ES-I3 (cell line): ENCODE measurements around the gene NR1D1.
A peak's percentile ranks its signal among the peaks of the same experiment; 100 is the strongest.

ENCODE experiments used
- H3K36me3 ChIP-seq: 2 replicates; pipeline ENCODE4 v1.6.1; 2013; ENCODE audit warnings: mild to moderate bottlenecking, low read length, control low read depth, moderate library complexity; ENCODE audit not compliant: insufficient read depth
- H3K4me1 ChIP-seq: 2 replicates; pipeline ENCODE4 v1.6.1; 2013; ENCODE audit warnings: mild to moderate bottlenecking, control low read depth, low read length; ENCODE audit not compliant: insufficient read depth
- H3K9ac ChIP-seq: 2 replicates; pipeline ENCODE4 v1.6.1; 2013; ENCODE audit warnings: low read depth, mild to moderate bottlenecking, low read length, moderate library complexity
- H3K9me3 ChIP-seq: 2 replicates; pipeline ENCODE4 v1.6.1; 2013; ENCODE audit warnings: mild to moderate bottlenecking, low read length, moderate library complexity; ENCODE audit not compliant: control insufficient read depth, insufficient read depth

The NR1D1 gene

GRCh38 chr17:40068917-40069750 lies 31.3 kb downstream of the NR1D1 start:
- peak overlapping the region; percentile 41; the same call in 1 of the 2 replicates for H3K9ac ChIP-seq
- H3K4me1 ChIP-seq, result peaks cover 51% of the 10 kb centered on the region
- H3K36me3 ChIP-seq, result no peaks in the 10 kb centered on the region
- H3K9me3 ChIP-seq, result no peaks in the 10 kb centered on the region

- Histone ChIP-seq H3K4me1 (peaks cover 57% of the 10 kb centered on the region), H3K36me3 (no peaks in the 10 kb centered on the region), H3K9me3 (no peaks in the 10 kb centered on the region), H3K9ac (peak overlapping the region; percentile 41; the same call in 1 of the 2 replicates)
Measured at GRCh38 chr17:40068584-40068916, 31.8 kb downstream of the NR1D1 start.

GRCh38 chr17:40068129-40068581 lies 32.2 kb downstream of the NR1D1 start:
- Histone ChIP-seq H3K4me1 (peaks cover 57% of the 10 kb centered on the region), H3K9me3 (no peaks in the 10 kb centered on the region), H3K36me3 (no peaks in the 10 kb centered on the region), H3K9ac (peak overlapping the region; percentile 41; the same call in 1 of the 2 replicates)

DNA sequence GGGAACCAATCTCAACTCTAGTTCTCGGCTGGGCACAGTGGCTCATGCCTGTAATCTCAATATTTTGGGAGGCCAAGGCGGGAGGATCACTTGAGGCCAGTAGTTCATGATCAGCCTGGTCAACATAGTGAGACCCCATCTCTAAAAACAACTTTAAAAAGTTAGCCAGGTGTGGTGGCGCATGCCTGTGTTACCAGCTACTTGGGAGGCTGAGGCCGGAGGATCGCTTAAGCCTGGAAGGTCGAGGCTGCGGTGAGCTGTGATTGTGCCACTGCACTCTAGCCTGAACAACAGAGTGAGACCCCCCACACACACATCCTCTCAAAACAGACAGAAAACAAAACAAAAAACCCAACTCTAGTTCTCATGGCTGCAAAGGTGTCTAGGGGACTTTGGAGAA lies 32.7 kb downstream of the NR1D1 start:
- H3K4me1 ChIP-seq, result peaks cover 57% of the 10 kb centered on the region
- H3K36me3 ChIP-seq, result no peaks in the 10 kb centered on the region
- H3K9me3 ChIP-seq, result no peaks in the 10 kb centered on the region
- H3K9ac ChIP-seq, result no peak overlapping the region

- Histone ChIP-seq H3K9ac (no peak overlapping the region), H3K4me1 (peaks cover 53% of the 10 kb centered on the region), H3K9me3 (no peaks in the 10 kb centered on the region), H3K36me3 (no peaks in the 10 kb centered on the region)
Measured at GRCh38 chr17:40065769-40066510, 34.4 kb downstream of the NR1D1 start.

DNA sequence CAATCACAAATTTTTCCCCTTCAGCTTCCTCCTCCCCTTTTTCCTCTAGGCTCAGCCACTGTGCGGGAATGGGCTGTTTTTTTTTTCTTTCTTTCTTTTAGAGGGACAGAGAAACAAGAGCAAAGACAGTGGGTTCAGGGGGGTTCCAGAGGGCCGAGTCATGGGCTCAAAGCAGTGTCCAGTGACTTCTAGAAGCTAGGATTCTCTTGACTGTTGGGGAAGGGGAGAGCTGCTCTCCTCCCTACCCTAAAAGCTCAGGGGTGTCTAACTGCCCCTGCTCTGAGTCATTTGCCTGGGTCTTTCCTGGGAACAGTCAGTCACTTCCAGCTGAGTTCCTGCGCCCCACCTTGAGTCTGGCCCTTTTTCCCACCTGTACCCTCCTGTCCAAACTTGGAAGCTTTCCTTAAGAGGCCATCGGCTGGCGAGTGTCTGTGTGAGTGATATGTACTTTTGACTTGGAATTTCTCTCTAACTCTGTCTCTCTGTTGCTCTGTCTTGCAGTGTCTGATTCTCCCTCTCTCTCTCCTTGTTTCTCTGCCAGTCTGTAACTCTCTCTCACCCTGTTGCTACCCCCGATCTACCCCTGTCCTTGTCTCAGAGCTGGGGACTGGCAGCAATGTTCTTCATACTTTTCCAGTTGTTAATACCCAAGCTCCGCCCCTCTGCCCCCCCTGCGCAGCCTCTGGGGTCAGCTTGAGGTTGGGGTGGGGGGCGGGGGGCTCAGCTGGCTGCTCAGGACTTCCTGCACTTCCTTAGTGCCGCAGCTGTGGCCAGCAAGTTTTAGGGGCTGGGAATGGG lies 35.2 kb downstream of the NR1D1 start:
- Histone ChIP-seq H3K9ac (peak overlapping the region; percentile 29), H3K36me3 (no peaks in the 10 kb centered on the region), H3K9me3 (no peaks in the 10 kb centered on the region), H3K4me1 (peaks cover 50% of the 10 kb centered on the region)

DNA sequence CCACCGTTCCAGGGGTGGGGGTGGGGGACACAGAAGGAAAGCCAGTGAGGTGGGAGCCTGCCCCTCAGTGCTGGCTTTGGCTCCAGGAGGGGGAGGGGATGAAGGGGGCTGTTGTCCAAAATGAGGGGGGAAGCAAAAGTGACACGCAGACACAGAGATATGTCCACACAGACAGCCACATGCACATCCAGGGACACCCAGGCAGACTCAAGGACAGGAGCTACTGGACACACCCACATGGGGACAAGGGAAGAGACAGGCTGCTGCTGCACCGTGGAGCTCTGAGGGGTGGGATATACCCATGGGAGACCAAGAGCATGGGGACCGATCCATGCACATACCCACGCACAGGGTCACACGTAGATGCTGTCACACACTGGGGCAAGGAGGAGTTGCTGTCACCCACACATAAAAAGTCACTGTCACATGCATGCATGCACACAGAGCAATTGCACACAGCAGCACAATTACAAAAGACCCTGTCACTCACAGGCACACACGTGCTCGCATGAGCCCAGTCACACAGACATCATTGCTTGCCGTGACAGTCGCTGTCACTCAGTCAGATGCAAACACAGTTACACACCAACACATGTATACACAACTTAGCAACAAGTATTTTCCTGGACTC lies 36.4 kb downstream of the NR1D1 start:
- Histone ChIP-seq H3K4me1 (peaks cover 40% of the 10 kb centered on the region), H3K36me3 (no peaks in the 10 kb centered on the region)

DNA sequence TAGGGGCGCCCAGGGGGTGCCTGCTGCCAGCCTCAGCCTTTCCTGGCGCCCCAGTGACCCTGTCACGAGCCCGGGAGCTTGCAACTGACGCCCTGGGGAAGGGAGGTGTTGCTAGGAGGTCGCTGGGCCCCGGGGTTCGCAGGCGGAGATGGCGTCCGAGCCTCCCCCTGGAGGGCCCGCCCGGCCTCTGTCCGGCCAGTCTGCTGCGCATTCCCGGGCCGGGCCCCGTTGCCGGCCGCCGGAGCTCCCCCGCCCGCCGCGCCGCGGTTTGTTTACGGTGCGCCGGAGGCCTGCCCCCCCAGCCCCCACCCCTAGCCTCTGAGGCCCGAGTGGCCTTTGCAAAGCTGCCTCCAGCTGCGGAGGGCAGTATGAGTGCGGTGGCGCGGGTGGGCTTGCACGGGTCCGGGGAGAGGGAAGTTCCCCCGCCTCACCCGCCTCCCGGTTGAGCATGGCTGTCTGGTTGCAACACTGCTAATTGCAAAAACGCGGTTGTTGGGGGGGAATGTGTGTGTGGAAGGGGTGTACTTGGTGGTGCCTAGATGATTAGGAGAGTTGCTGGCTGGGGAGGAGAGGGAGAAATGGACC lies 37.1 kb downstream of the NR1D1 start:
- Histone ChIP-seq H3K9me3 (no peaks in the 10 kb centered on the region), H3K9ac (peak overlapping the region; percentile 83), H3K4me1 (peaks cover 35% of the 10 kb centered on the region), H3K36me3 (no peaks in the 10 kb centered on the region)

More for the DNA sequence above, 36.4 kb downstream of the NR1D1 start:
- Histone ChIP-seq H3K9me3 (no peaks in the 10 kb centered on the region), H3K9ac (peak overlapping the region; percentile 83; the same call in 1 of the 2 replicates)

- no peaks in the 10 kb centered on the region for H3K36me3 ChIP-seq
- H3K4me1 ChIP-seq, result peaks cover 32% of the 10 kb centered on the region
- no peaks in the 10 kb centered on the region for H3K9me3 ChIP-seq
- H3K9ac ChIP-seq, result peak within 1 kb of the TSS; percentile 83
Measured at GRCh38 chr17:40062329-40063186, 37.8 kb downstream of the NR1D1 start, which contains the start of gene THRA. TSS of gene THRA (plus strand) at chr17:40062965. CDS start at chr17:40074489, 11,524 bp downstream.

- H3K4me1 ChIP-seq, result peaks cover 32% of the 10 kb centered on the region
- H3K36me3 ChIP-seq, result no peaks in the 10 kb centered on the region
- no peaks in the 10 kb centered on the region for H3K9me3 ChIP-seq
- H3K9ac ChIP-seq, result no peak overlapping the region
Measured at GRCh38 chr17:40061609-40062038, 38.8 kb downstream of the NR1D1 start.

DNA sequence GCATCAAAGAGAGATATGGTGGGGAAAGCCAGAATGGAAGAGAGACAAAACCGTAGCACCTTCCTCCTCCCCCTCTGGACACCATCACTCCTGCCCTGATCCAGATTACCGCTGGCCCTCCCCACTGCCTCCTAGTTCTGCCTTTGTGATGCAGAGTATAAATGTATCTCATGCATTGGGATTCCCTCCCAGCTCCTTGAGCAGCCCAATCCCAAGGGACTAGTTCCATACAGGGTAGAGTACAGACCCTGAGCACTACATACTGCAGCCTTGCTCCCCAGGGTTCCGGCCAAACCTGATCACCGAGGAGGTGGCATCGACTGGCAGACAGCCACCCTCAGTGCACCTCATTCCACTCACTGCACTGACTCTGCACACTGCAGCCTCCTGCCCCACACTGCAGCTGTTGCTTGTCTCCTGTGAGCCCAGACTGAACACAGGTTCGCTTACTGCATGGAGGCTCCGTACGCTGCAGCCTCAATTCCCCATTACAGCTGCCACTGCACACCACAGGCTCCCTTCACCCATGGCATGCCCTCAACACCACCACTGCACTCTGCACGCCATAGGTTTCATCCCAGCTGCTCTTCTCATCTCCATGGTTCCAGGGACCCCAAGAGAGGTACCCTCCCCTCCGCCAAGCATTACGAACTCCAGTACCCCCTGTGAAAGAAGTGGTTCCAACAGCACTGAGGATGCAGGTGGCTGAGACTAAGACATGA lies 39.3 kb downstream of the NR1D1 start:
- Histone ChIP-seq H3K9ac (no peak overlapping the region), H3K9me3 (no peaks in the 10 kb centered on the region), H3K4me1 (peaks cover 32% of the 10 kb centered on the region), H3K36me3 (no peaks in the 10 kb centered on the region)

DNA sequence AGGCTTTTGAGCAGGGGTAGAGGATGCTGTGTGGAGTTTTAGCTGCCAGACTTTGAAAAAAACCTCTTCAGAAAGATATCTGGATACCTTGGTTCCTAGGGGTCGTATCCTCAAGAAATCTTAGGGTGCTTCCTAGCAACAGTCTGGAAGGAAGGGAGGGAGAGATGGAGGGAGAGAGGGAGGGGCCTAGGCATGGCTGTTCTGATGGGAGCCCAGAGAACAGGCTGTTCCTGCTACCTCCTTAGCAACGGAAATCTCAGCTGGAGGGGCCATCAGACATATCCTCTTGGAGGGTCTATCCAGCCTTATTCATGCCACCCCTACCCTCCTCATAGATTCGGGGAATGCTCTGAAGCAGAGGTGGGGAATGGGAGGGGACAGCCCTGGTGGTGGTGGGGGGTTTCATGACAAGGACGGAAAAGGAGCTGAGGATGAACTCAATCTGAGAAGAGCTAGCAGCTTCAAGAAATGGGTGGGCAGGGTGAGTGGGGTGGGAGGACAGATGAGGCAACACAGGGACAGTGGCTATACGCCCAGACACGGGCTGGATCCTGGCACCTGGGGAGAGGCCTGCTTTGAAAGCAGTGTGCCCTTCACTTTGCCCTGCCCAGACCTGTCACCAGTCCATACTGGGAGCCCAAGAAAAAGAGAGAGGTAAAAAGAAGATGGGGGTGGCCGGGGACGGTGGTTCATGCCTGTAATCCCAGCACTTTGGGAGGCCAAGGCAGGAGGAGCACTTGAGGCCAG lies 40.5 kb downstream of the NR1D1 start:
- no peaks in the 10 kb centered on the region for H3K36me3 ChIP-seq
- no peak overlapping the region for H3K9ac ChIP-seq
- H3K4me1 ChIP-seq, result peaks cover 23% of the 10 kb centered on the region
- H3K9me3 ChIP-seq, result no peaks in the 10 kb centered on the region
